Endothelial cell of umbilical vein (primary cell): ENCODE results near the gene METTL24. TPM values are rescaled to one million over a fixed set of nuclear protein-coding genes. Genes with fewer than 3 reads are reported as not detected.
"Not testable (repeated sequence)": the region's sequence is repeated elsewhere in the genome, so short reads cannot be mapped to it uniquely, and the experiment has no call there.

Experiments
- BruUV-seq: library from RNA; stranded (reverse); fragments of 400-500 nt; replicated peaks from 2 replicates; lab custom pipeline; 2021; lab: Mats Ljungman, UMichigan
- CTCF ChIA-PET: fragments of 300-600, 350-600 bp; sonication (Branson Sonifier 250); formaldehyde crosslinking; loops from one replicate; lab custom pipeline; 2021; ENCODE audit warnings: antibody characterized with exemption, inconsistent platforms; lab: Charles Lee
- POLR2A ChIA-PET: fragments of 300-600, 350-600 bp; sonication (Branson Sonifier 250); formaldehyde crosslinking; loops from one replicate; lab custom pipeline; 2021; ENCODE audit warnings: antibody characterized with exemption, inconsistent platforms; lab: Charles Lee
- DNase-seq: peaks from one replicate; pipeline ENCODE4 v3.0.0-alpha.2; 2011; ENCODE audit warnings: low read depth, low spot score
- FAIRE-seq: peaks from 2 replicates; lab custom pipeline; 2011; peaks lifted over from hg19 to GRCh38; lab: Jason Lieb, UNC
- H2AFZ ChIP-seq: 2 replicates; pipeline ENCODE4 v1.6.0; 2012; ENCODE audit warnings: low read depth, low read length, control low read depth, inconsistent platforms
- H3K27ac ChIP-seq: 2 replicates; pipeline ENCODE4 v1.5.1; 2011; ENCODE audit warnings: low read depth, mild to moderate bottlenecking, control low read depth, low read length, moderate library complexity; ENCODE audit not compliant: insufficient read depth
- H3K27me3 ChIP-seq, 2 experiments: 2 replicates each; pipeline versions ENCODE4 v1.6.0 to v1.6.1; 2011; ENCODE audit warnings: low read length in 2 of 2, mixed read lengths in 1 of 2; ENCODE audit not compliant: control insufficient read depth in 2 of 2, insufficient read depth in 2 of 2
- H3K36me3 ChIP-seq, 2 experiments: 2 replicates in 1 of 2; 3 replicates in 1 of 2; pipeline ENCODE4 v1.5.1; 2011; ENCODE audit warnings: low read length in 2 of 2, mild to moderate bottlenecking in 1 of 2, moderate library complexity in 1 of 2; ENCODE audit not compliant: control insufficient read depth in 2 of 2, insufficient read depth in 2 of 2; ENCODE audit errors: extremely low read depth in 1 of 2
- H3K4me1 ChIP-seq: 3 replicates; pipeline ENCODE4 v1.5.1; 2011; ENCODE audit warnings: mild to moderate bottlenecking, low read length; ENCODE audit not compliant: control insufficient read depth, insufficient read depth; ENCODE audit errors: extremely low read depth
- H3K4me2 ChIP-seq: 2 replicates; pipeline ENCODE4 v1.6.1; 2011; ENCODE audit warnings: low read length, control low read depth, mixed read lengths; ENCODE audit not compliant: insufficient read depth
- H3K4me3 ChIP-seq, 3 experiments: fragments of 200-600 bp in 1 of 3; sonication (generic), shearing (Covaris generic) in 1 of 3; replicated peaks in 1 of 3; 2 replicates each; pipeline ENCODE4 v1.5.1; 2011 to 2016; ENCODE audit warnings: control low read depth in 3 of 3, low read length in 3 of 3, mild to moderate bottlenecking in 2 of 3, inconsistent platforms in 1 of 3, low read depth in 1 of 3, moderate library complexity in 1 of 3; ENCODE audit not compliant: insufficient read depth in 1 of 3
- H3K79me2 ChIP-seq: 2 replicates; pipeline ENCODE4 v1.6.0; 2012; ENCODE audit warnings: low read length, inconsistent platforms; ENCODE audit not compliant: control insufficient read depth, insufficient read depth
- H3K9ac ChIP-seq: replicated peaks from 2 replicates; pipeline ENCODE3; 2011; ENCODE audit warnings: low read length, control low read depth; ENCODE audit not compliant: insufficient read depth; ENCODE audit errors: extremely low read depth
- H3K9me1 ChIP-seq: replicated peaks from 3 replicates; pipeline ENCODE4 v1.6.0; 2011; ENCODE audit warnings: mild to moderate bottlenecking, low read length; ENCODE audit not compliant: control insufficient read depth, insufficient read depth; ENCODE audit errors: extremely low read depth
- H3K9me3 ChIP-seq: replicated peaks from 2 replicates; pipeline ENCODE4 v1.5.1; 2012; ENCODE audit warnings: low read length, inconsistent platforms; ENCODE audit not compliant: control insufficient read depth, insufficient read depth
- H4K20me1 ChIP-seq: replicated peaks from 2 replicates; pipeline ENCODE3; 2011; ENCODE audit warnings: mild to moderate bottlenecking, low read length; ENCODE audit not compliant: control insufficient read depth, insufficient read depth; ENCODE audit errors: extremely low read depth
- CTCF ChIP-seq, 2 donors: IDR thresholded peaks; 1 replicate in 1 of 2; 2 replicates in 1 of 2; pipeline ENCODE4 v1.5.1; 2011; ENCODE audit warnings: low read length in 2 of 2, mild to moderate bottlenecking in 2 of 2, moderate library complexity in 2 of 2, control low read depth in 1 of 2, inconsistent platforms in 1 of 2, low read depth in 1 of 2; ENCODE audit not compliant: insufficient read depth in 1 of 2; ENCODE audit errors: extremely low read depth in 1 of 2
- EZH2 ChIP-seq: IDR thresholded peaks from 2 replicates; pipeline ENCODE4 v1.6.1; 2012; ENCODE audit warnings: borderline replicate concordance, low read depth, mild to moderate bottlenecking, moderate library complexity, low read length, inconsistent platforms; ENCODE audit not compliant: severe bottlenecking
- FOS ChIP-seq: IDR thresholded peaks from 2 replicates; pipeline ENCODE4 v1.6.1; 2011; ENCODE audit warnings: mild to moderate bottlenecking, low read length, moderate library complexity, borderline replicate concordance; ENCODE audit not compliant: insufficient read depth
- GATA2 ChIP-seq: IDR thresholded peaks from 2 replicates; pipeline ENCODE4 v1.7.0; 2011; ENCODE audit warnings: low read depth, mild to moderate bottlenecking, moderate library complexity, mixed read lengths, low read length; ENCODE audit not compliant: insufficient read length, insufficient read depth
- JUN ChIP-seq: IDR thresholded peaks from 2 replicates; pipeline ENCODE4 v1.6.1; 2011; ENCODE audit warnings: borderline replicate concordance, low read depth; ENCODE audit not compliant: insufficient read length, insufficient read depth
- MAX ChIP-seq: IDR thresholded peaks from 2 replicates; pipeline ENCODE4 v1.6.1; 2011; ENCODE audit not compliant: insufficient read depth, insufficient read length
- MYC ChIP-seq: IDR thresholded peaks from one replicate; pipeline ENCODE4 v1.6.1; 2011; ENCODE audit warnings: mild to moderate bottlenecking, low read depth, low read length
- POLR2A ChIP-seq: IDR thresholded peaks from 2 replicates; pipeline ENCODE4 v1.6.1; 2012; ENCODE audit warnings: low read depth, mild to moderate bottlenecking, control low read depth, low read length
- POLR2AphosphoS5 ChIP-seq: IDR thresholded peaks from 2 replicates; pipeline ENCODE4 v1.6.1; 2012; ENCODE audit warnings: low read depth, mild to moderate bottlenecking, control low read depth, low read length, moderate library complexity; ENCODE audit not compliant: insufficient read depth
- dilution Hi-C: fragments of 300-500 bp; cut with MboI; formaldehyde crosslinking; loops from one replicate; pipeline ENCODE4 v1.15.0; 2019; ENCODE audit warnings: low sequenced_read_pairs; ENCODE audit not compliant: extremely low pct_ligation_motif_present
- intact Hi-C: fragments of 100-400 bp; cut with micrococcal nuclease; formaldehyde crosslinking; loops from one replicate; pipeline ENCODE4 v1.10.0; 2022
- polyA plus RNA-seq, 4 experiments: library from polyadenylated mRNA; depleted of rRNA in 3 of 4; stranded (reverse) in 3 of 4; unstranded in 1 of 4; fragments of >200 nt; gene quantifications; 2 replicates each; pipeline versions ENCODE4 v1.2.1 to v1.2.3, GENCODE V29; 2011 to 2012; ENCODE audit warnings: missing spikeins in 1 of 4
- total RNA-seq: library from RNA; stranded (reverse); gene quantifications from 2 replicates; pipeline ENCODE4 v1.2.3, GENCODE V29; 2021

METTL24 gene
- total and polyA plus RNA-seq, 2 donors (not counting 3 experiments of a cell fraction or from before 2014, with no cell fraction given): not detected

GRCh38 chr6:110307368-110307767 lies 50.8 kb downstream of the METTL24 start:
- intact Hi-C loops: no loop called here
- no peak for FAIRE-seq
- Histone ChIP-seq H4K20me1 (no peaks in the 10 kb centered on the region), H3K9me3 (no peaks in the 10 kb centered on the region), H3K27me3 (peaks cover 3 to 8% of the 10 kb centered on the region in 2 experiments), H2AFZ (no peak overlapping the region), H3K27ac (no peak overlapping the region), H3K79me2 (no peaks in the 10 kb centered on the region), H3K4me3 (no peak overlapping the region), H3K36me3 (no peaks in the 10 kb centered on the region), H3K4me1 (no peaks in the 10 kb centered on the region), H3K4me2 (no peak overlapping the region), H3K9me1 (no peaks in the 10 kb centered on the region), H3K9ac (no peak overlapping the region)
- DNase-seq: no peak
- POLR2A ChIA-PET: no interaction called here
- CTCF ChIA-PET: no interaction called here
- no peak for TF ChIP-seq GATA2
- no peak for TF ChIP-seq MAX
- TF ChIP-seq JUN: no peak
- no peak for TF ChIP-seq EZH2
- no peak for TF ChIP-seq POLR2AphosphoS5
- TF ChIP-seq POLR2A: no peak
- no peak for TF ChIP-seq CTCF (IDR thresholded peaks at IDR 0.05; ENCODE audit: extremely low read depth in 1 of 2, insufficient read depth in 1 of 2, low read depth in 1 of 2, low read length in 2 of 2)
- no peak for TF ChIP-seq FOS
- no peak for TF ChIP-seq MYC
- dilution Hi-C loops: no loop called here
- no TSS peak for BruUV-seq

- FAIRE-seq, DNase-seq, H3K79me2 ChIP-seq, H3K4me2 ChIP-seq, BruUV-seq, H2AFZ ChIP-seq, H3K9me3 ChIP-seq, CTCF ChIA-PET, H4K20me1 ChIP-seq, H3K27ac ChIP-seq, H3K4me3 ChIP-seq, H3K27me3 ChIP-seq, H3K4me1 ChIP-seq, dilution Hi-C loops, H3K9me1 ChIP-seq, POLR2A ChIA-PET, intact Hi-C loops, H3K9ac ChIP-seq, H3K36me3 ChIP-seq: not testable (repeated sequence)
Measured at GRCh38 chr6:110305832-110306231, 52.3 kb downstream of the METTL24 start.

- H3K9ac ChIP-seq, FAIRE-seq, POLR2A ChIA-PET, BruUV-seq, H3K9me3 ChIP-seq, H2AFZ ChIP-seq, H3K4me1 ChIP-seq, H4K20me1 ChIP-seq, H3K9me1 ChIP-seq, H3K27me3 ChIP-seq, H3K27ac ChIP-seq, intact Hi-C loops, H3K79me2 ChIP-seq, H3K36me3 ChIP-seq, H3K4me2 ChIP-seq, dilution Hi-C loops, DNase-seq, CTCF ChIA-PET, H3K4me3 ChIP-seq: not testable (repeated sequence)
Measured at GRCh38 chr6:110303692-110304091, 54.5 kb downstream of the METTL24 start.
